Bone marrow (tissue), 2 donors: Measurements from ENCODE around the gene ADCYAP1R1.
"Not testable (repeated sequence)": the region's sequence is repeated elsewhere in the genome, so short reads cannot be mapped to it uniquely, and the experiment has no call there.

ENCODE experiments used
- DNase-seq, 2 donors: peaks; one replicate each; lab custom pipeline; 2025; lab: John Stamatoyannopoulos, UW

ADCYAP1R1 gene

GRCh38 chr7:31134246-31135188 lies 82.4 kb downstream of the ADCYAP1R1 start:
- DNase-seq = no peak

- DNase-seq = no peak
These were observed 85.1 kb downstream of the ADCYAP1R1 start for GRCh38 chr7:31137234-31137633.

DNA sequence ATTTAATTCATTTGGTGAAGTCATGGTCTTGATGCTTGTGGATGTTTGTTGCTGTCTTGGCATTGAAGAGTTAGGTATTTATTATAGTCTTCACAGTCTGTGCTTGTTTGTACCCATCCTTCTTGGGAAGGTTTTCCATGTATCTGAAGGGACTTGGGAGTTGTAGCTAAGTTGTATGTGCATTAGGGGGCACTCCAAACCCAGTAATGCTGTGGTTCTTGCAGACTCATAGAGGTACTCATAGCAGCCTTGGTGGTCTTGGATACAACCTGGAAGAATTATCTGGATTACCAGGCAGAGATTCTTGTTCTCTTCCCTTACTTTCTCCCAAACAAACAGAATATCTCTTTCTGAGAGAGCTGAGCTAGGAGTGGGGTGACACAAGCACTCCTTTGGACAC lies 93.2 kb downstream of the ADCYAP1R1 start:
- DNase-seq = no peak

DNA sequence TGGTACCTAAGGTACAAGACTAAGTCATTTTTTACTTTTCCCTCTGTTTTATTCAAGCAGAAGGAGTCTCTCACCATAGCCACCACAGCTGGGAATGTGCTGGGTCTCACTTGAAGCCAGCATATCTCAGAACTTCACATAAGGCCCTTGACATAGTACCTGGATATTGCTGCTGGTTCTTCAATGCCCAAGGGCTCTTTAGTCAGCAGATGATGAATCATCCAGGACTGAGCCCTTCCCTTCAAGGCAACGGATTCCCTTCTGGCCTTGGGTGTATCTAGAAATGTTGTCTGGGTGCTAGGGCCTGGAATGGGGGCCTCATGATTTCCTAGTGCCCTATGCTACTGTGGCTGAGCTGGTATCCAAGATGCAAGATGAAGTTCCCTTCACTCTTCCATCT lies 93.9 kb downstream of the ADCYAP1R1 start:
- DNase-seq = no peak

DNA sequence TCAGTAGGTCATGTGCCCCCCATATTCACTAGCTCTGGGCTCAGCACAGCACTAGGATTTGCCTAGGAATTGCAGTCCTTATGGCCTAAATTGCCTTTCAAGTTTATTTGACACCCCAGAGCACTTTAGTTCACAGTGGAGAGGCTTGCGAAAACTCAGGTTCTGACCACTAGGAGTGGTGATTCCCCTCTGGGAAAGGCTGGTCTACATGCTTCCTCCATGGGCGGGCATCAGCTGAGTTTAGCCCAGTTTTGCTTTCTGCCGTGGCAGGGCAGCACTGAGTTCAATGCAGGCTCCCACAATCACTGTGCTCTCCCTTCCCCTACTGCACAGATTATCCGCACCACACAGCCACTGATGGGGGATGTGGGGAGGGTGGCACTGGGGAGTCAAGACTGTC lies 94.4 kb downstream of the ADCYAP1R1 start:
- DNase-seq = no peak

- DNase-seq = no peak
These were observed 99.7 kb downstream of the ADCYAP1R1 start for GRCh38 chr7:31151849-31152248.

DNA sequence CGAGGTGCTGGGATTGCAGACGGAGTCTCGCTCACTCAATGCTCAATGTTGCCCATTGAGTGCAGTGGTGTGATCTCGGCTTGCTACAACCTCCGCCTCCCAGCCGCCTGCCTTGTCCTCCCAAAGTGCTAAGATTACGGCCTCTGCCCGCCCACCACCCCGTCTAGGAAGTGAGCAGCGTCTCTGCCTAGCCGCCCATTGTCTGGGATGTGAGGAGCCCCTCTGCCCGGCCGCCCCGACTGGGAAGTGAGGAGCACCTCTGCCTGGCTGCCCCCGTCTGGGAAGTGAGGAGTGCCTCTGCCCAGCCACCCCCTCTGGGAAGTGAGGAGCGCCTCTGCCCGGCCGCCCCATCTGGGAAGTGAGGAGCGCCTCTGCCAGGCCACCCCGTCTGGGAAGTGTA lies 101.2 kb downstream of the ADCYAP1R1 start:
- DNase-seq = not testable (repeated sequence)

- DNase-seq = no peak
These were observed 108.8 kb downstream of the ADCYAP1R1 start for GRCh38 chr7:31160941-31161340.
